NB4 (cell line): ENCODE results near the gene ADPRH.
"Not testable (repeated sequence)": the region's sequence is repeated elsewhere in the genome, so short reads cannot be mapped to it uniquely, and the experiment has no call there.

Experiments used
- DNase-seq: peaks from one replicate; pipeline ENCODE4 v3.0.0; 2010; ENCODE audit warnings: low read depth
- H3K4me3 ChIP-seq: one replicate; pipeline ENCODE4 v1.5.1; 2011; ENCODE audit warnings: mild to moderate bottlenecking, low read depth, low read length, moderate library complexity
- MYC ChIP-seq: IDR thresholded peaks from 2 replicates; pipeline ENCODE4 v1.6.1; 2011; ENCODE audit warnings: low read depth, low read length
- POLR2A ChIP-seq: IDR thresholded peaks from 2 replicates; pipeline ENCODE4 v1.6.1; 2011; ENCODE audit warnings: mild to moderate bottlenecking; ENCODE audit not compliant: insufficient read length; ENCODE audit errors: extremely low read depth
- TF ChIP-seq, protein P1 (sequence below): IDR thresholded peaks from 2 replicates; pipeline ENCODE4 v1.6.1; 2011; ENCODE audit warnings: low read depth, low read length
- TF ChIP-seq, protein P2 (sequence below): IDR thresholded peaks from one replicate; pipeline ENCODE4 v1.5.1; 2012; ENCODE audit warnings: low read depth, low read length

ADPRH gene

DNA sequence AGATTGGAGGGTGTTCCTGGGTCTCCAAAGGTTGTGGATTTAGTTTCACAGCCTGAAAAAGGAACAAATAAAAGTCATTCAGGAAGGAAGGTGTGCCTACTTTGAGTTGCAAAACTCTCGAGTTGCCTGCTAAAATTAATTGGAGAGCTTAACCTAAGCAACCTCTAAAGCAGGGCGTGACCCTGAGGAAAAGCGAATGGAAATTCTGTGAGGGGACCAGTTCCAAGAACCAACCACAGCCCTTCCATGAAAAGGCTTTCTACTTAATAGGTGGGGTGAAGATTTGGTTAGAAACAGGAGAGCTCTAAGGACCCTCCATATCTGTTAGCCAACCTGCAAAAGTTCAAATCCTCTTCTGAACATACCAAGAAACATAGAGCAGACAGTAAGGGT, 21.4 kb upstream of the ADPRH start:
- no peak for DNase-seq
- H3K4me3 ChIP-seq: no peak overlapping the region

DNA sequence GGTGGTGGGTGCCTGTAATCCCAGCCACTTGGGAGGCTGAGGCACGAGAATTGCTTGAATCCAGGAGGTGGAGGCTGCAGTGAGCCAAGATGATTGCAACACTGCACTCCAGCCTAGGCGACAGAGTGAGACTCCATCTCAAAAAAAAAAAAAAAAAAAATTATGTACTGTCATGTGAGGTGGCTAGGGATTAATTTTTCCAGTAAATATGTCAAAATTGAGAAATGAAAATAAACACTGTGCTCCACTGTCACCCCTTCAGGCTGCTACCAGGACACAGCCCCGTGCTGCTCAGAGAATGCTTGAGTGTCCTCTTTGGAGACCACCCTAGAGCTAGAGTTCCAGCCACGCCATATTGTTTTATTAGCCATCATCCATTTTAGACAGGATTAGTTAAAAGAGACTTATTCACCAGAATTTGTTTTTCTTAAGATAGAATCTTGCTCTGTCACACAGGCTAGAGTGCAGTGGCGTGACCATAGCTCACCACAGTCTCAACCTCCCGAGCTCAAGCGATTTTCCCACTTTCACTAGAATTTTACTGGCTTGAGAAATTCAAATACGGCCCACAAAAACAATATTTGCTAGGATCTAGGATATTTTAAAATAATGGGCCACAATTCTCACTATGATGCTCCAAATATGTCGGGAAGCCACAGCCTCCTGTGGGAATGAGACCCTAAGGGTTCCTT, 20.5 kb upstream of the ADPRH start:
- DNase-seq: no peak
- TF ChIP-seq POLR2A: no peak
- TF ChIP-seq, protein P1, sequence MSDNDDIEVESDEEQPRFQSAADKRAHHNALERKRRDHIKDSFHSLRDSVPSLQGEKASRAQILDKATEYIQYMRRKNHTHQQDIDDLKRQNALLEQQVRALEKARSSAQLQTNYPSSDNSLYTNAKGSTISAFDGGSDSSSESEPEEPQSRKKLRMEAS: no peak
- TF ChIP-seq, protein P2, sequence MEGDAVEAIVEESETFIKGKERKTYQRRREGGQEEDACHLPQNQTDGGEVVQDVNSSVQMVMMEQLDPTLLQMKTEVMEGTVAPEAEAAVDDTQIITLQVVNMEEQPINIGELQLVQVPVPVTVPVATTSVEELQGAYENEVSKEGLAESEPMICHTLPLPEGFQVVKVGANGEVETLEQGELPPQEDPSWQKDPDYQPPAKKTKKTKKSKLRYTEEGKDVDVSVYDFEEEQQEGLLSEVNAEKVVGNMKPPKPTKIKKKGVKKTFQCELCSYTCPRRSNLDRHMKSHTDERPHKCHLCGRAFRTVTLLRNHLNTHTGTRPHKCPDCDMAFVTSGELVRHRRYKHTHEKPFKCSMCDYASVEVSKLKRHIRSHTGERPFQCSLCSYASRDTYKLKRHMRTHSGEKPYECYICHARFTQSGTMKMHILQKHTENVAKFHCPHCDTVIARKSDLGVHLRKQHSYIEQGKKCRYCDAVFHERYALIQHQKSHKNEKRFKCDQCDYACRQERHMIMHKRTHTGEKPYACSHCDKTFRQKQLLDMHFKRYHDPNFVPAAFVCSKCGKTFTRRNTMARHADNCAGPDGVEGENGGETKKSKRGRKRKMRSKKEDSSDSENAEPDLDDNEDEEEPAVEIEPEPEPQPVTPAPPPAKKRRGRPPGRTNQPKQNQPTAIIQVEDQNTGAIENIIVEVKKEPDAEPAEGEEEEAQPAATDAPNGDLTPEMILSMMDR: no peak
- H3K4me3 ChIP-seq: no peak overlapping the region

More for the DNA sequence above, 21.4 kb upstream of the ADPRH start:
- TF ChIP-seq, protein P1: no peak
- TF ChIP-seq MYC: no peak
- TF ChIP-seq, protein P2: no peak

DNA sequence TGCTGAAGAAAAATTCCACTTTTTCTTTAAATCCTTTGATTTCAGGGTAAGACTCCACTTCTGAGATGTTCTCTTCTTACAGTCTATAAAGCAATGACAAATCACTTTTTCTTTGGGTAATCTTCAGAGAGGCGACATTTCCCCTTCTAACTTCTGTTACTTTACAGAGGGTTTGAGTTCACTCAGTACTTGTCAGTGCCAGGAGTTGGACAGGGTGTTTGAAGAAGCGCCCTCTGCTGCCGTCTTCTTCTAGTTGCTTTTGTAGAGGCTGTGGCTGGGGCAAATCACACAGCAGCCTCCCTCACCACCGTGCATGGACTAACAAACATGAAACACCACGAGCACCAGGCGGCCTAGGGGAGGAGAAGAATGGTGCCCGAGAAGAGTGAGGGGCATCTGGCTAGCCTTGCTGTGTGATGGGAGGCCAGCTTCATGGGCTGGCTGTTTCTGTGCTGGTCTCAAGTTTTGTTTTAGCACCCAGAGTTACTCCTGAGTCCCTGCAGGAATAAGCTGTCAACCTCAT, 19.8 kb upstream of the ADPRH start, which contains the start of gene CD80:
CD80 (minus strand) TSS at position 174 of the 523 bp plus-strand sequence. CDS start 1,886 bp downstream, outside the sequence.
- TF ChIP-seq, protein P2: peak; percentile 9
- TF ChIP-seq, protein P1: no peak
- TF ChIP-seq MYC (no peak), POLR2A (no peak)
- DNase-seq: peak; percentile 78
- no peak within 1 kb of the TSS for H3K4me3 ChIP-seq

DNA sequence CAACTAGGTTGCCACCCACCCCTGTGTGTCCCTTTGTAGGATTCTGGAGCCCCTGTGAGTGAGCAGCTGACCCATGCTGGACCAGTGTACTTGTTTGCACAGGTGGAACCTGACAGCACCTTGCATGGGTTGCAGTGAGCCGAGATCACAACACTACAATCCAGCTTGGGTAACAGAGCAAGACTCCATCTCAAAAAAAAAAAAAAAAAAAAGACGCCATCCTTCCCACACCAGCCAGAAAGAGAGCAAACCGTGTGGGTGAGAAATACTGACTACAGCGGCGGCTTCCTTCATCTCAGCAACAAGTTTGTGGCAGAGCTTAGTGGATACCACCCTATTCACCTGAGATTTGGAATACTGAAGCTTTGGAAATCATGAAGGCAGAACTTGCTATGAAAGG, 19.1 kb upstream of the ADPRH start:
- no peak overlapping the region for H3K4me3 ChIP-seq
- TF ChIP-seq, protein P1: no peak
- TF ChIP-seq POLR2A: no peak
- TF ChIP-seq, protein P2: no peak
- DNase-seq: no peak

DNA sequence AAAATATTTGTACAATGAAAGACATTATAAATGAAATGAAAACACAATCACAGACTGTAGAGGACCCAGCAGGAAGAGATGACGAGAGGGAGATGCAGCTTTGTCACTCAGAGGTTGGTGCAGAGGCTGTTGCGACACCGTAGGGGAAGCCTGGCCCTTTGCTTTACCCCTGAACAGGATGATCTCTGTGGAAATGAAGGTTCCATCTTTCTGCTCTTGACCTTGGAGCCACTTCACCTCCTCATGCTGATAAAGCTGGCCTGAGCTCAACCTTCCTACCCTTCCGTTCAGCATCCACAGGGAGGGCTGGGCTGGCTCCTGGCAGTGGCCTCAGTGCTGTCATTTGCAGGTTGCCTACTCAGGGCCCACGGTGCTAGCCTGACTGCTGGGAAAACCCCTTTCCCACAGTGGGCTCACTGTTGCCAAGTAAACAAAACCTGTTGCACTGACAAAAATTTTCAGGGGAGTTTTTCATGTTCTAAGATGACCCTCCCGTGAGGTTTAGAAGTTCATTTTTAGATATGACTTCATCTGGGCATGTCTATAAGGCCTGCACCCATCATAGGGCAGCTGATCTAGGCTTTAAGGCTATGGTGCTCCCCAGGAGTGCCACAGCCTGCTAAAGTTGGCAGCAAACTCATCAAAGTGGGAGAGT, 16.9 kb upstream of the ADPRH start:
- H3K4me3 ChIP-seq: no peak overlapping the region
- TF ChIP-seq, protein P2: no peak
- TF ChIP-seq, protein P1: no peak
- TF ChIP-seq MYC (no peak), POLR2A (no peak)
- DNase-seq: peak; percentile 68

DNA sequence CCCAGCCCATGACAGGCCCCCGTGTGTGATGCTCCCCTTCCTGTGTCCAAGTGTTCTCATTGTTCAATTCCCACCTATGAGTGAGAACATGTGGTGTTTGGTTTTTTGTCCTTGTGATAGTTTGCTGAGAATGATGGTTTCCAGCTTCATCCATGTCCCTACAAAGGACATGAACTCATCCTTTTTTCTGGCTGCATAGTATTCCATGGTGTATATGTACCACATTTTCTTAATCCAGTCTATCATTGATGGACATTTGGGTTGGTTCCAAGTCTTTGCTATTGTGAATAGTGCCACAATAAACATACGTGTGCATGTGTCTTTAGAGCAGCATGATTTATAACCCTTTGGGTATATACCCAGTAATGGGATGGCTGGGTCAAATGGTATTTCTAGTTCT, 16.0 kb upstream of the ADPRH start:
- not testable (repeated sequence) for DNase-seq, H3K4me3 ChIP-seq
